Mesothelial cell of epicardium (in vitro differentiated cells): ENCODE results near the gene PTDSS2. TPM values are rescaled to one million over a fixed set of nuclear protein-coding genes. Genes with fewer than 3 reads are reported as not detected.

Experiments used
- DNase-seq, 2 experiments: peaks; one replicate each; pipeline ENCODE4 v3.0.0; 2021; ENCODE audit warnings: low spot score in 2 of 2; ENCODE audit not compliant: unreplicated experiment in 2 of 2
- H3K27ac Mint-ChIP-seq: 2 replicates; pipeline ENCODE4 v1.8.0; 2021; ENCODE audit warnings: mixed read lengths
- H3K27me3 Mint-ChIP-seq: 2 replicates; pipeline ENCODE4 v1.8.0; 2021; ENCODE audit warnings: low read depth, mixed read lengths
- H3K36me3 Mint-ChIP-seq: 2 replicates; pipeline ENCODE4 v1.8.0; 2021; ENCODE audit warnings: mixed read lengths
- H3K4me1 Mint-ChIP-seq: 2 replicates; pipeline ENCODE4 v1.8.0; 2021; ENCODE audit warnings: mixed read lengths
- H3K4me3 Mint-ChIP-seq: 2 replicates; pipeline ENCODE4 v1.8.0; 2021; ENCODE audit warnings: mild to moderate bottlenecking, moderate library complexity, mixed read lengths
- H3K9me3 Mint-ChIP-seq: 2 replicates; pipeline ENCODE4 v1.8.0; 2021; ENCODE audit warnings: mixed read lengths
- total RNA-seq: library from RNA; stranded (reverse); gene quantifications from 3 replicates; pipeline ENCODE4 v1.2.1, GENCODE V29; 2021
- TF ChIP-seq, protein P1 (sequence below): fragments of 200-600 bp; sonication (generic); IDR thresholded peaks from one replicate; pipeline ENCODE4 v1.5.0; 2021; ENCODE audit warnings: antibody characterized with exemption; ENCODE audit not compliant: unreplicated experiment

The PTDSS2 gene
- total RNA-seq, 1 donor from 2014 or later: 49.7 TPM

- no peaks in the 10 kb centered on the region for H3K9me3 Mint-ChIP-seq
- no peak overlapping the region for H3K27ac Mint-ChIP-seq
- TF ChIP-seq, protein P1, sequence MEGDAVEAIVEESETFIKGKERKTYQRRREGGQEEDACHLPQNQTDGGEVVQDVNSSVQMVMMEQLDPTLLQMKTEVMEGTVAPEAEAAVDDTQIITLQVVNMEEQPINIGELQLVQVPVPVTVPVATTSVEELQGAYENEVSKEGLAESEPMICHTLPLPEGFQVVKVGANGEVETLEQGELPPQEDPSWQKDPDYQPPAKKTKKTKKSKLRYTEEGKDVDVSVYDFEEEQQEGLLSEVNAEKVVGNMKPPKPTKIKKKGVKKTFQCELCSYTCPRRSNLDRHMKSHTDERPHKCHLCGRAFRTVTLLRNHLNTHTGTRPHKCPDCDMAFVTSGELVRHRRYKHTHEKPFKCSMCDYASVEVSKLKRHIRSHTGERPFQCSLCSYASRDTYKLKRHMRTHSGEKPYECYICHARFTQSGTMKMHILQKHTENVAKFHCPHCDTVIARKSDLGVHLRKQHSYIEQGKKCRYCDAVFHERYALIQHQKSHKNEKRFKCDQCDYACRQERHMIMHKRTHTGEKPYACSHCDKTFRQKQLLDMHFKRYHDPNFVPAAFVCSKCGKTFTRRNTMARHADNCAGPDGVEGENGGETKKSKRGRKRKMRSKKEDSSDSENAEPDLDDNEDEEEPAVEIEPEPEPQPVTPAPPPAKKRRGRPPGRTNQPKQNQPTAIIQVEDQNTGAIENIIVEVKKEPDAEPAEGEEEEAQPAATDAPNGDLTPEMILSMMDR: no peak
- H3K4me3 Mint-ChIP-seq: no peak overlapping the region
- H3K27me3 Mint-ChIP-seq: no peaks in the 10 kb centered on the region
- DNase-seq: no peak
- peaks cover 3% of the 10 kb centered on the region for H3K36me3 Mint-ChIP-seq
- H3K4me1 Mint-ChIP-seq: peaks cover 2% of the 10 kb centered on the region
These were observed 24.9 kb downstream of the PTDSS2 start for GRCh38 chr11:474914-475506.

GRCh38 chr11:475941-476340 lies 25.9 kb downstream of the PTDSS2 start:
- Mint-ChIP-seq H3K9me3 (no peaks in the 10 kb centered on the region), H3K4me1 (no peaks in the 10 kb centered on the region), H3K36me3 (peaks cover 3% of the 10 kb centered on the region), H3K27me3 (no peaks in the 10 kb centered on the region), H3K4me3 (no peak overlapping the region), H3K27ac (no peak overlapping the region)
- TF ChIP-seq, protein P1: no peak
- no peak for DNase-seq

DNA sequence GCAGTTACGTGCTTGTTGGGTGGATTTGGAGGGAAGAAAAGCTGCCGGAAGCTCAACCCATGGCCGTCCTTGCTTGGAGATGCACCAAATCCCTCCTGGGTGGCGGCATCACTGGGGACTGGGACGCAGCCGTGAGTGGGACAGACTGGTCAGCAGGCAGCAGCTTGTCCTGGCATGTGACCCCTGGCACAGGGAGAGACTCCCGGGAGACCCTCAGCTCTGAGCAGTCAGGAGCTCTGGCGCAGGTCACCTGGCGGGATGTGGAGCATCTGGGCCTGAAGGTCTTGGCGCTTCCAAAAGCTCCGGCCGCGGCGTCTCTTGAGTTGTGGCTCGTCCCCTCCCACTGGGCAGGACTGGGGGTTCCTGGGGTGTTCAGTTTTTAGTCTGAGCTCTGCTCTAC lies 26.3 kb downstream of the PTDSS2 start:
- no peaks in the 10 kb centered on the region for H3K27me3 Mint-ChIP-seq
- H3K4me1 Mint-ChIP-seq: no peaks in the 10 kb centered on the region
- no peak overlapping the region for H3K4me3 Mint-ChIP-seq
- no peak overlapping the region for H3K27ac Mint-ChIP-seq
- no peak for DNase-seq
- peaks cover 1% of the 10 kb centered on the region for H3K9me3 Mint-ChIP-seq
- TF ChIP-seq, protein P1: no peak
- H3K36me3 Mint-ChIP-seq: peaks cover 8% of the 10 kb centered on the region

DNA sequence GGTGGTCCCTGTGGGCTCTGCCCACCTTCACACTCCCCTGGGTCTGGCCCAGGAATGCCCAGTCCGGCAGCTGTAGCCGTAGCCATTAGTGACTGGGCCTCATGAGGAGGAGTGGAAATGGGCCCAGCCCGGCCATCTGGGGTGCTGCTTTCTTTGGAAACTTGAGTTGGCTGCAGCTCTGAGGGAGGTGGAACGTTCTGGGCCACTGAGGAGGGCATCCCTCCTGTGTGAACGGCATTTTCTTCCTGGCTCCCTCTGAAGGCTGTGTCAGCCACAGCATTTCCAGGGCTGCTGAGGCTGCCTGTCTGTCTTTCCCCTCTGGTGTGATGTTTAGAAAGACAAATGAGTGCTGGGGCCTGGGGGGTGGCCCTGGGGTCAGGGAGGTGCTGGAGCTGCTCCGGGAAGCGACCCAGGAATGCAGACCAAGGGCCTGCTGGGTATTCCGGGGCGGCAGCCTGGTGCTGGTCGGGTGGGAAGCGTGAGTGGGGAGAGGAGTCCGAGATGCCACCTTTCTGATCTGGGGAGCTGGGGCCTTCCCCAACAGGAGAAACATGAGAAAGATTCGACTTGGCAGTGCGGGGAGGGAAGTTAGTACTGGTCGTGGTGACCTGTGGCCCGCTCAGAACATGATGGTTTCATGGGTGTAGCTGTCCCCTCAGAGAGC lies 27.1 kb downstream of the PTDSS2 start:
- no peak overlapping the region for H3K27ac Mint-ChIP-seq
- no peaks in the 10 kb centered on the region for H3K27me3 Mint-ChIP-seq
- H3K9me3 Mint-ChIP-seq: peaks cover 4% of the 10 kb centered on the region
- H3K4me1 Mint-ChIP-seq: no peaks in the 10 kb centered on the region
- no peak overlapping the region for H3K4me3 Mint-ChIP-seq
- H3K36me3 Mint-ChIP-seq: peaks cover 10% of the 10 kb centered on the region
- TF ChIP-seq, protein P1: no peak
- DNase-seq: peak in 1 of 2 experiments; percentile 16

DNA sequence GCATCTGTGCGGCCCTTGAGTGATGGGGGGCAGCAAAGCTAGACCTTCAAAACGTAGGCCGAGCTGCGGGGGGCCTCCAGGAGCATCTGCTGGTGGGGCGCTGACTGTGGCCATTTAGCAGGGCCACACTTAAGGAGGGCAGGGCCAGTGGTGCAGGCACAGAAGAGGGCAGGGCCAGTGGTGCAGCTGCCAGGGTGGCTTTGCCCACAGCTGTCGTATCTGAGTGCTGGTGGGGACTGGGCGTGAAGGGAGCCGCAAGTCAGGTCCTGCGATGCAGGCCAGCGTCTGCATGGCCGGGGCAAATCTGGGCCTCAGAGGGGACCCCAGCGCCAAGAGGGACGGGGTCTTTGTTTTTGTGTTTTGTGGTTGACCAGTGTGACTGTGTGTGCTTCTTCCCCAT lies 29.2 kb downstream of the PTDSS2 start:
- no peak for DNase-seq
- peaks cover 14% of the 10 kb centered on the region for H3K9me3 Mint-ChIP-seq
- H3K27ac Mint-ChIP-seq: no peak overlapping the region
- no peak overlapping the region for H3K4me3 Mint-ChIP-seq
- H3K36me3 Mint-ChIP-seq: peaks cover 15% of the 10 kb centered on the region
- TF ChIP-seq, protein P1: no peak
- H3K4me1 Mint-ChIP-seq: no peaks in the 10 kb centered on the region
- no peaks in the 10 kb centered on the region for H3K27me3 Mint-ChIP-seq
